Stimulated activated CD4-positive, alpha-beta T cell treated with anti-CD3 and anti-CD28 coated beads, Interleukin-12 subunit alpha, Interleukin-12 subunit beta, amount 100 ng/mL, for 48 hours (primary cell): ENCODE data around the gene TGFB2.

Source experiments
- DNase-seq, 3 donors: peaks; one replicate each; pipeline ENCODE4 v3.0.0-alpha.2; 2020; ENCODE audit warnings: low read depth in 2 of 3, low spot score in 1 of 3

TGFB2 gene

GRCh38 chr1:218384581-218384993 lies 39.5 kb downstream of the TGFB2 start:
- DNase-seq = no peak

- DNase-seq = no peak
Observed at GRCh38 chr1:218388591-218388990, 43.5 kb downstream of the TGFB2 start.

- no peak for DNase-seq
Observed at GRCh38 chr1:218390618-218391017, 45.5 kb downstream of the TGFB2 start.

- DNase-seq = no peak
Observed at GRCh38 chr1:218392780-218393179, 47.6 kb downstream of the TGFB2 start.

GRCh38 chr1:218394416-218394815 lies 49.3 kb downstream of the TGFB2 start:
- no peak for DNase-seq

- no peak for DNase-seq
Observed at GRCh38 chr1:218394989-218395388, 49.9 kb downstream of the TGFB2 start.

- DNase-seq = no peak
Observed at GRCh38 chr1:218395916-218396315, 50.8 kb downstream of the TGFB2 start.

- no peak for DNase-seq
Observed at GRCh38 chr1:218397752-218398339, 52.7 kb downstream of the TGFB2 start.

- no peak for DNase-seq
Observed at GRCh38 chr1:218400624-218401023, 55.5 kb downstream of the TGFB2 start.

GRCh38 chr1:218401441-218401997 lies 56.4 kb downstream of the TGFB2 start:
- DNase-seq = no peak

GRCh38 chr1:218401998-218402785 lies 57.1 kb downstream of the TGFB2 start:
- no peak for DNase-seq

GRCh38 chr1:218402786-218403120 lies 57.6 kb downstream of the TGFB2 start:
- DNase-seq = no peak

- no peak for DNase-seq
Observed at GRCh38 chr1:218403300-218403699, 58.2 kb downstream of the TGFB2 start.

- no peak for DNase-seq
Observed at GRCh38 chr1:218407630-218408029, 62.5 kb downstream of the TGFB2 start.

- DNase-seq = no peak
Observed at GRCh38 chr1:218408135-218408534, 63.0 kb downstream of the TGFB2 start.

- no peak for DNase-seq
Observed at GRCh38 chr1:218408942-218409341, 63.8 kb downstream of the TGFB2 start.

- no peak for DNase-seq
Observed at GRCh38 chr1:218409946-218410510, 64.9 kb downstream of the TGFB2 start.

GRCh38 chr1:218411101-218411500 lies 66.0 kb downstream of the TGFB2 start:
- DNase-seq = no peak

- no peak for DNase-seq
Observed at GRCh38 chr1:218412171-218412570, 67.0 kb downstream of the TGFB2 start.

GRCh38 chr1:218413179-218413578 lies 68.0 kb downstream of the TGFB2 start:
- no peak for DNase-seq

GRCh38 chr1:218414060-218414728 lies 69.1 kb downstream of the TGFB2 start:
- no peak for DNase-seq

- no peak for DNase-seq
Observed at GRCh38 chr1:218415726-218416125, 70.6 kb downstream of the TGFB2 start.
